Cardiac muscle cell (in vitro differentiated cells and primary cell): ENCODE data around the gene ENTPD5. TPM values are rescaled to one million over a fixed set of nuclear protein-coding genes. Genes with fewer than 3 reads are reported as not detected.

ENCODE experiments used
- DNase-seq, 2 donors: peaks; one replicate each; pipeline versions ENCODE4 v3.0.0 to v3.0.0-alpha.2; 2010 to 2017; ENCODE audit warnings: low read depth in 1 of 2, low spot score in 1 of 2
- H3K27ac ChIP-seq: fragments of 200-600 bp; sonication (generic); 2 replicates; pipeline ENCODE4 v1.5.1; 2016
- H3K27me3 ChIP-seq: fragments of 200-600 bp; sonication (generic); 2 replicates; pipeline ENCODE4 v1.6.0; 2016; ENCODE audit warnings: control low read depth
- H3K36me3 ChIP-seq: fragments of 200-600 bp; sonication (generic); 2 replicates; pipeline ENCODE4 v1.5.1; 2016; ENCODE audit warnings: control low read depth
- H3K4me1 ChIP-seq: fragments of 200-600 bp; sonication (generic); 2 replicates; pipeline ENCODE4 v1.8.1; 2017; ENCODE audit warnings: low read depth, mild to moderate bottlenecking, mixed run types
- H3K4me3 ChIP-seq: fragments of 200-600 bp; sonication (generic); 2 replicates; pipeline ENCODE4 v1.5.1; 2016; ENCODE audit warnings: mild to moderate bottlenecking
- H3K9me3 ChIP-seq: fragments of 200-600 bp; sonication (generic); 2 replicates; pipeline ENCODE4 v1.5.1; 2017; ENCODE audit warnings: low read depth, mild to moderate bottlenecking, control low read depth
- CTCF ChIP-seq: IDR thresholded peaks from 2 replicates; pipeline ENCODE4 v1.5.1; 2012; ENCODE audit warnings: low read depth, mild to moderate bottlenecking, low read length
- polyA plus RNA-seq: library from polyadenylated mRNA; unstranded; fragments of >200 nt; fragmentation: Nextera tagmentation; extraction: Ambion mirVana; gene quantifications from 2 replicates; pipeline ENCODE4 v1.2.1, GENCODE V29; 2016
- total RNA-seq: library from RNA; depleted of rRNA; stranded (reverse); fragments of >200 nt; gene quantifications from 2 replicates; pipeline ENCODE4 v1.2.3, GENCODE V29; 2016

The ENTPD5 gene
- total and polyA plus RNA-seq, 2 experiments from 2014 or later: 6.2 to 8.6 TPM

- no peak for TF ChIP-seq CTCF
- H3K27me3 ChIP-seq: no peaks in the 10 kb centered on the region
- no peak overlapping the region for H3K4me3 ChIP-seq
- H3K36me3 ChIP-seq: peaks cover 12% of the 10 kb centered on the region
- H3K27ac ChIP-seq: no peak overlapping the region
- H3K9me3 ChIP-seq: no peaks in the 10 kb centered on the region
- H3K4me1 ChIP-seq: peaks cover 4% of the 10 kb centered on the region
- DNase-seq: no peak
Observed at GRCh38 chr14:73968885-73969284, 50.2 kb downstream of the ENTPD5 start.

- Histone ChIP-seq H3K27ac (no peak overlapping the region), H3K9me3 (no peaks in the 10 kb centered on the region), H3K4me1 (no peaks in the 10 kb centered on the region), H3K4me3 (no peak overlapping the region), H3K36me3 (peaks cover 45% of the 10 kb centered on the region), H3K27me3 (no peaks in the 10 kb centered on the region)
- no peak for TF ChIP-seq CTCF
- DNase-seq: no peak
Observed at GRCh38 chr14:73965216-73965615, 53.9 kb downstream of the ENTPD5 start.

- Histone ChIP-seq H3K4me3 (no peak overlapping the region), H3K4me1 (no peaks in the 10 kb centered on the region), H3K36me3 (peaks cover 68% of the 10 kb centered on the region), H3K27me3 (no peaks in the 10 kb centered on the region), H3K9me3 (no peaks in the 10 kb centered on the region), H3K27ac (no peak overlapping the region)
- no peak for DNase-seq
- TF ChIP-seq CTCF: no peak
Observed at GRCh38 chr14:73961192-73961591, 57.9 kb downstream of the ENTPD5 start.

GRCh38 chr14:73958591-73958990 lies 60.5 kb downstream of the ENTPD5 start:
- no peak overlapping the region for H3K27ac ChIP-seq
- no peak overlapping the region for H3K4me3 ChIP-seq
- H3K36me3 ChIP-seq: peaks cover 74% of the 10 kb centered on the region
- no peak for DNase-seq
- H3K4me1 ChIP-seq: no peaks in the 10 kb centered on the region
- H3K27me3 ChIP-seq: no peaks in the 10 kb centered on the region
- no peak for TF ChIP-seq CTCF
- no peaks in the 10 kb centered on the region for H3K9me3 ChIP-seq

GRCh38 chr14:73955674-73956073 lies 63.4 kb downstream of the ENTPD5 start:
- no peak for DNase-seq
- Histone ChIP-seq H3K4me1 (no peaks in the 10 kb centered on the region), H3K36me3 (peaks cover 50% of the 10 kb centered on the region), H3K9me3 (no peaks in the 10 kb centered on the region), H3K4me3 (no peak overlapping the region), H3K27ac (no peak overlapping the region), H3K27me3 (no peaks in the 10 kb centered on the region)
- no peak for TF ChIP-seq CTCF

GRCh38 chr14:73953731-73954130 lies 65.4 kb downstream of the ENTPD5 start:
- H3K27me3 ChIP-seq: no peaks in the 10 kb centered on the region
- no peaks in the 10 kb centered on the region for H3K4me1 ChIP-seq
- no peak for DNase-seq
- H3K9me3 ChIP-seq: no peaks in the 10 kb centered on the region
- peaks cover 35% of the 10 kb centered on the region for H3K36me3 ChIP-seq
- H3K27ac ChIP-seq: no peak overlapping the region
- TF ChIP-seq CTCF: no peak
- H3K4me3 ChIP-seq: no peak overlapping the region
